PC-3 (cell line): ENCODE measurements around the gene P2RX2. TPM values are rescaled to one million over a fixed set of nuclear protein-coding genes. Genes with fewer than 3 reads are reported as not detected.

Source experiments
- ATAC-seq: fragments of 200-7000 bp; cut with Tn5 transposase; 2 replicates; pipeline ENCODE4 v1.9.1; 2020; ENCODE audit warnings: mild to moderate bottlenecking, moderate library complexity
- BruUV-seq: library from RNA; stranded (reverse); fragments of 400-500 nt; replicated peaks from 2 replicates; lab custom pipeline; 2021; lab: Mats Ljungman, UMichigan
- CTCF ChIA-PET: fragments of 300-600 bp; sonication (Branson Sonifier 250); formaldehyde crosslinking; loops from one replicate; lab custom pipeline; 2022; ENCODE audit warnings: antibody characterized with exemption; lab: Charles Lee
- POLR2A ChIA-PET: fragments of 300-600 bp; sonication (Branson Sonifier 250); formaldehyde crosslinking; loops from one replicate; lab custom pipeline; 2022; ENCODE audit warnings: antibody characterized with exemption; ENCODE audit not compliant: unreplicated experiment; lab: Charles Lee
- DNase-seq: peaks from one replicate; pipeline ENCODE4 v3.0.0-alpha.2; 2015
- H2AFZ ChIP-seq: fragments of 300-600 bp; sonication (generic); 2 replicates; pipeline ENCODE4 v1.6.0; 2016; ENCODE audit warnings: antibody characterized with exemption, low read length
- H3F3A ChIP-seq: fragments of 300-600 bp; sonication (generic); one replicate; pipeline ENCODE4 v1.6.0; 2017; ENCODE audit warnings: antibody characterized with exemption, low read length, control low read depth, mild to moderate bottlenecking; ENCODE audit not compliant: unreplicated experiment
- H3K27ac ChIP-seq: fragments of 300-600 bp; sonication (generic); 2 replicates; pipeline ENCODE4 v1.5.1; 2016; ENCODE audit warnings: mild to moderate bottlenecking, low read length
- H3K27me3 ChIP-seq: fragments of 300-600 bp; sonication (generic); 2 replicates; pipeline ENCODE4 v1.6.1; 2016; ENCODE audit warnings: low read length, mixed read lengths
- H3K36me3 ChIP-seq: fragments of 300-600 bp; sonication (generic); 2 replicates; pipeline ENCODE4 v1.6.1; 2016; ENCODE audit warnings: low read depth, mixed run types, low read length, mixed read lengths
- H3K4me1 ChIP-seq: fragments of 300-600 bp; sonication (generic); 2 replicates; pipeline ENCODE4 v1.5.1; 2016; ENCODE audit warnings: low read length; ENCODE audit not compliant: insufficient read depth
- H3K4me2 ChIP-seq: fragments of 300-600 bp; sonication (generic); 2 replicates; pipeline ENCODE4 v1.6.0; 2016; ENCODE audit warnings: low read length
- H3K4me3 ChIP-seq: fragments of 300-600 bp; sonication (generic); 2 replicates; pipeline ENCODE4 v1.5.1; 2016; ENCODE audit warnings: mild to moderate bottlenecking, low read length, mixed read lengths
- H3K79me2 ChIP-seq: fragments of 300-600 bp; sonication (generic); 2 replicates; pipeline ENCODE4 v1.6.1; 2017; ENCODE audit warnings: low read length, mixed read lengths
- H3K9ac ChIP-seq: fragments of 300-600 bp; sonication (generic); 2 replicates; pipeline ENCODE4 v1.6.0; 2016; ENCODE audit warnings: mild to moderate bottlenecking, low read length
- H3K9me2 ChIP-seq: fragments of 300-600 bp; sonication (generic); replicated peaks from 2 replicates; pipeline ENCODE4 v1.6.1; 2016; ENCODE audit warnings: mixed run types, low read length, mixed read lengths
- H3K9me3 ChIP-seq: fragments of 300-600 bp; sonication (generic); 2 replicates; pipeline ENCODE4 v1.6.1; 2016; ENCODE audit warnings: low read length, mixed read lengths
- H4K20me1 ChIP-seq: fragments of 300-600 bp; sonication (generic); 2 replicates; pipeline ENCODE4 v1.6.1; 2016; ENCODE audit warnings: low read length, mixed read lengths
- CTCF ChIP-seq: fragments of 300-600 bp; sonication (generic); conservative IDR thresholded peaks from 2 replicates; pipeline ENCODE4 v1.5.1; 2017; ENCODE audit warnings: antibody characterized with exemption, low read depth, mild to moderate bottlenecking, low read length
- EZH2 ChIP-seq: fragments of 300-600 bp; sonication (generic); IDR thresholded peaks from one replicate; pipeline ENCODE4 v1.6.1; 2017; ENCODE audit warnings: antibody characterized with exemption, mild to moderate bottlenecking, low read length; ENCODE audit not compliant: unreplicated experiment
- EZH2phosphoT487 ChIP-seq: fragments of 300-600 bp; sonication (generic); IDR thresholded peaks from 2 replicates; pipeline ENCODE4 v1.6.1; 2018; ENCODE audit warnings: mild to moderate bottlenecking, antibody characterized with exemption, low read length, borderline replicate concordance
- intact Hi-C: fragments of 100-400 bp; cut with micrococcal nuclease; formaldehyde crosslinking; loops from 2 replicates; pipeline ENCODE4 v1.9.0; 2023
- total RNA-seq: library from RNA; depleted of rRNA; stranded (reverse); fragments of >200 nt; gene quantifications from 2 replicates; pipeline ENCODE4 v1.2.3, GENCODE V29; 2014

P2RX2 gene
- total RNA-seq, 1 experiment from 2014 or later = not detected

- H3K27ac ChIP-seq = no peak overlapping the region
- no peaks in the 10 kb centered on the region for H3K79me2 ChIP-seq
- ATAC-seq = no peak
- H3K9ac ChIP-seq = no peak overlapping the region
- intact Hi-C loops = no loop called here
- CTCF ChIA-PET = no interaction called here
- no peaks in the 10 kb centered on the region for H3K9me3 ChIP-seq
- H3K27me3 ChIP-seq = no peaks in the 10 kb centered on the region
- no peaks in the 10 kb centered on the region for H3F3A ChIP-seq
- no peak overlapping the region for H3K4me3 ChIP-seq
- H3K4me1 ChIP-seq = peaks cover 18% of the 10 kb centered on the region
- no peaks in the 10 kb centered on the region for H4K20me1 ChIP-seq
- DNase-seq = no peak
- no peak overlapping the region for H3K4me2 ChIP-seq
- no peak for TF ChIP-seq EZH2
- no peak for TF ChIP-seq EZH2phosphoT487
- TF ChIP-seq CTCF = no peak
- no peaks in the 10 kb centered on the region for H3K9me2 ChIP-seq
- no peak overlapping the region for H2AFZ ChIP-seq
- BruUV-seq = no TSS peak
- peaks cover 23% of the 10 kb centered on the region for H3K36me3 ChIP-seq
- POLR2A ChIA-PET = no interaction called here
These were observed 7.3 kb downstream of the P2RX2 start for GRCh38 chr12:132625731-132626430.

GRCh38 chr12:132629330-132629729 lies 10.8 kb downstream of the P2RX2 start:
- H3K36me3 ChIP-seq = peaks cover 40% of the 10 kb centered on the region
- no peak overlapping the region for H2AFZ ChIP-seq
- no peaks in the 10 kb centered on the region for H3F3A ChIP-seq
- H3K79me2 ChIP-seq = no peaks in the 10 kb centered on the region
- no peaks in the 10 kb centered on the region for H3K4me1 ChIP-seq
- no peaks in the 10 kb centered on the region for H4K20me1 ChIP-seq
- BruUV-seq = no TSS peak
- no peak overlapping the region for H3K27ac ChIP-seq
- ChIA-PET CTCF (no interaction called here), POLR2A (no interaction called here)
- no peaks in the 10 kb centered on the region for H3K9me3 ChIP-seq
- ATAC-seq (no peak), DNase-seq (no peak)
- no peak overlapping the region for H3K4me2 ChIP-seq
- no peaks in the 10 kb centered on the region for H3K9me2 ChIP-seq
- H3K27me3 ChIP-seq = no peaks in the 10 kb centered on the region
- H3K9ac ChIP-seq = no peak overlapping the region
- H3K4me3 ChIP-seq = no peak overlapping the region
- no peak for TF ChIP-seq EZH2phosphoT487
- TF ChIP-seq CTCF = no peak
- no peak for TF ChIP-seq EZH2
- intact Hi-C loops = no loop called here

GRCh38 chr12:132630672-132631071 lies 12.1 kb downstream of the P2RX2 start:
- TF ChIP-seq EZH2 (no peak), EZH2phosphoT487 (no peak), CTCF (no peak)
- ATAC-seq = no peak
- intact Hi-C loops = no loop called here
- Histone ChIP-seq H3K4me3 (no peak overlapping the region), H3K27me3 (no peaks in the 10 kb centered on the region), H3K4me2 (no peak overlapping the region), H3F3A (no peaks in the 10 kb centered on the region), H3K4me1 (no peaks in the 10 kb centered on the region), H4K20me1 (no peaks in the 10 kb centered on the region), H3K9me3 (no peaks in the 10 kb centered on the region), H3K27ac (no peak overlapping the region), H3K36me3 (peaks cover 39% of the 10 kb centered on the region), H2AFZ (no peak overlapping the region), H3K79me2 (no peaks in the 10 kb centered on the region), H3K9ac (no peak overlapping the region), H3K9me2 (no peaks in the 10 kb centered on the region)
- CTCF ChIA-PET = no interaction called here
- no TSS peak for BruUV-seq
- no peak for DNase-seq
- POLR2A ChIA-PET = no interaction called here
